Liver (tissue), 9 donors: ENCODE results near the gene ACOT6. TPM values are rescaled to one million over a fixed set of nuclear protein-coding genes. Genes with fewer than 3 reads are reported as not detected.
A peak's percentile ranks its signal among the peaks of the same experiment; 100 is the strongest.
"Not testable (repeated sequence)": the region's sequence is repeated elsewhere in the genome, so short reads cannot be mapped to it uniquely, and the experiment has no call there.

Source experiments
- DNase-seq: peaks from one replicate; pipeline ENCODE4 v3.0.0-alpha.2; 2017; ENCODE audit warnings: low spot score
- H3K27ac ChIP-seq, 2 donors: one replicate each; pipeline ENCODE4 v1.7.0; 2013; ENCODE audit warnings: inconsistent platforms in 2 of 2, low read length in 2 of 2, control low read depth in 1 of 2, low read depth in 1 of 2, mild to moderate bottlenecking in 1 of 2
- H3K27me3 ChIP-seq, 4 donors: one replicate each; pipeline versions ENCODE4 v1.6.1 to v1.7.0; 2013; ENCODE audit warnings: low read length in 3 of 4, inconsistent platforms in 1 of 4, mild to moderate bottlenecking in 1 of 4, moderate library complexity in 1 of 4; ENCODE audit not compliant: control insufficient read depth in 4 of 4, insufficient read depth in 4 of 4
- H3K36me3 ChIP-seq, 4 donors: one replicate each; pipeline versions ENCODE4 v1.6.1 to v1.7.0; 2013; ENCODE audit warnings: low read length in 3 of 4, mild to moderate bottlenecking in 3 of 4, low read depth in 1 of 4, moderate library complexity in 1 of 4; ENCODE audit not compliant: control insufficient read depth in 4 of 4, insufficient read depth in 3 of 4
- H3K4me1 ChIP-seq, 4 donors: one replicate each; pipeline versions ENCODE4 v1.6.1 to v1.7.0; 2013; ENCODE audit warnings: low read length in 3 of 4, mild to moderate bottlenecking in 3 of 4, moderate library complexity in 1 of 4; ENCODE audit not compliant: control insufficient read depth in 4 of 4, insufficient read depth in 4 of 4
- H3K4me3 ChIP-seq, 3 donors: one replicate each; pipeline versions ENCODE4 v1.6.1 to v1.7.0; 2013; ENCODE audit warnings: low read length in 3 of 3, control low read depth in 1 of 3, low read depth in 1 of 3, mild to moderate bottlenecking in 1 of 3
- H3K9ac ChIP-seq, 2 donors: one replicate each; pipeline ENCODE4 v1.7.0; 2013; ENCODE audit warnings: low read length in 2 of 2, mild to moderate bottlenecking in 2 of 2, moderate library complexity in 2 of 2, control low read depth in 1 of 2, low read depth in 1 of 2
- H3K9me3 ChIP-seq, 4 donors: one replicate each; pipeline versions ENCODE4 v1.6.1 to v1.7.0; 2013; ENCODE audit warnings: low read length in 3 of 4; ENCODE audit not compliant: control insufficient read depth in 4 of 4
- FOXA2 ChIP-seq: IDR thresholded peaks from 2 replicates; pipeline ENCODE4 v1.6.1; 2016; ENCODE audit warnings: antibody characterized with exemption
- GABPA ChIP-seq, 2 donors: IDR thresholded peaks in 1 of 2; conservative IDR thresholded peaks in 1 of 2; 2 replicates each; pipeline ENCODE4 v1.6.1; 2016; ENCODE audit warnings: antibody characterized with exemption in 2 of 2, mild to moderate bottlenecking in 1 of 2, moderate library complexity in 1 of 2
- HNF4A ChIP-seq, 2 donors: conservative IDR thresholded peaks; 2 replicates each; pipeline ENCODE4 v1.6.1; 2016; ENCODE audit warnings: antibody characterized with exemption in 2 of 2, mild to moderate bottlenecking in 2 of 2
- HNF4G ChIP-seq: IDR thresholded peaks from 2 replicates; pipeline ENCODE4 v1.6.1; 2016; ENCODE audit warnings: antibody characterized with exemption
- JUND ChIP-seq, 2 donors: IDR thresholded peaks; 2 replicates each; pipeline ENCODE4 v1.6.1; 2016; ENCODE audit warnings: antibody characterized with exemption in 2 of 2
- RAD21 ChIP-seq, 2 donors: IDR thresholded peaks; 2 replicates each; pipeline ENCODE4 v1.6.1; 2016; ENCODE audit warnings: antibody characterized with exemption in 2 of 2, mild to moderate bottlenecking in 2 of 2
- RXRA ChIP-seq, 2 donors: IDR thresholded peaks; 2 replicates each; pipeline ENCODE4 v1.6.1; 2017 to 2018; ENCODE audit warnings: antibody characterized with exemption in 2 of 2, mild to moderate bottlenecking in 1 of 2
- SP1 ChIP-seq: IDR thresholded peaks from 2 replicates; pipeline ENCODE4 v1.6.1; 2018; ENCODE audit warnings: antibody characterized with exemption, mild to moderate bottlenecking
- TAF1 ChIP-seq: conservative IDR thresholded peaks from 2 replicates; pipeline ENCODE4 v1.6.1; 2016; ENCODE audit warnings: antibody characterized with exemption, mild to moderate bottlenecking
- YY1 ChIP-seq: IDR thresholded peaks from 2 replicates; pipeline ENCODE4 v1.6.1; 2016; ENCODE audit warnings: antibody characterized with exemption, mild to moderate bottlenecking
- WGBS: extraction: QIAGEN DNeasy Blood & Tissue Kit; methylation state at CpG from one replicate; pipeline ENCODE4 v1.1.7; 2013; 5-methylcytosine and 5-hydroxymethylcytosine counted together
- polyA plus RNA-seq, 2 donors: library from polyadenylated mRNA; stranded (reverse) in 1 of 2; unstranded in 1 of 2; fragments of 200-250 nt in 1 of 2; fragments of >200 nt in 1 of 2; fragmentation: Nextera tagmentation in 1 of 2; extraction: Ambion mirVana in 1 of 2; gene quantifications; one replicate each; pipeline versions ENCODE4 v1.2.1 to v1.2.3, GENCODE V29; 2013 to 2015
- total RNA-seq, 2 donors: library from RNA; depleted of rRNA; stranded (reverse); fragments of >200 nt; gene quantifications; one replicate each; pipeline ENCODE4 v1.2.3, GENCODE V29; 2014
- TF ChIP-seq, protein P1 (sequence below): IDR thresholded peaks from 2 replicates; pipeline ENCODE4 v1.6.1; 2016; ENCODE audit warnings: antibody characterized with exemption, mild to moderate bottlenecking
- TF ChIP-seq, protein P2 (sequence below): IDR thresholded peaks from 2 replicates; pipeline ENCODE4 v1.6.1; 2016; ENCODE audit warnings: antibody characterized with exemption
- TF ChIP-seq, protein P3 (sequence below): IDR thresholded peaks from 2 replicates; pipeline ENCODE4 v1.6.1; 2016; ENCODE audit warnings: antibody characterized with exemption
- TF ChIP-seq, protein P4 (sequence below): IDR thresholded peaks from 2 replicates; pipeline ENCODE4 v1.6.1; 2016; ENCODE audit warnings: antibody characterized with exemption
- donor health status: healthy.
- donor health status: healthy.
- donor health status: healthy.
- donor health status: healthy.
- donor health status: healthy.

The ACOT6 gene
- total and polyA plus RNA-seq, 4 donors = 0.65 to 1.1 (median 1.1) TPM; not detected in 1

DNA sequence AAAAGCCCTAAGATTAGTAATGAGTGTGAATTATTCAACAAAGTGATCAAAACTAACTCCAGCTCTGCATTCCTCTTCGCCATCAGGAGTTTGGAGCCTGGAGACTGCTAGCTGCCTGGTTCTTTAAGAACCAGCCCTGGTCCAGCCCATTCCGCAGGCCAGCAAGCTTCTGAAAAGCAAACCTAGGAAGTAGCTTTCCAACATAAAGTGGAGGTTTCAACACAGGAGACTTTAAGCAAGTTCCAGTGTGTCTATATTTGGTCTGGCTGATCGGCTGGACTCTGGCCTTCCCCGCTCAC is 43.5 kb upstream of the ACOT6 start:
- Histone ChIP-seq H3K4me3 (peak overlapping the region; percentile 37 to 82 (median 65)), H3K27ac (peak overlapping the region; percentile 89 to 98), H3K9ac (peak overlapping the region; percentile 87 to 92), H3K4me1 (peaks cover 2 to 26% (median 6%) of the 10 kb centered on the region in 4 donors)
- WGBS = 6% methylated on average over 4 of the region's 4 CpGs
- H3K36me3 ChIP-seq, H3K27me3 ChIP-seq, DNase-seq, H3K9me3 ChIP-seq: not testable (repeated sequence)
- TF ChIP-seq JUND (IDR thresholded peaks at IDR 0.05) (peak in 1 of 2 donors; percentile 34), HNF4A (conservative IDR thresholded peaks at IDR 0.05) (peak; percentile 89 to 94), FOXA2 (peak; percentile 4), TAF1 (peak; percentile 97), HNF4G (peak; percentile 93), GABPA (IDR thresholded peaks at IDR 0.05 in 1 of 2, conservative IDR thresholded peaks at IDR 0.05 in 1 of 2) (peak in 1 of 2 donors; percentile 17), RAD21 (IDR thresholded peaks at IDR 0.05) (peak in 1 of 2 donors; percentile 51)
- TF ChIP-seq, protein P1, sequence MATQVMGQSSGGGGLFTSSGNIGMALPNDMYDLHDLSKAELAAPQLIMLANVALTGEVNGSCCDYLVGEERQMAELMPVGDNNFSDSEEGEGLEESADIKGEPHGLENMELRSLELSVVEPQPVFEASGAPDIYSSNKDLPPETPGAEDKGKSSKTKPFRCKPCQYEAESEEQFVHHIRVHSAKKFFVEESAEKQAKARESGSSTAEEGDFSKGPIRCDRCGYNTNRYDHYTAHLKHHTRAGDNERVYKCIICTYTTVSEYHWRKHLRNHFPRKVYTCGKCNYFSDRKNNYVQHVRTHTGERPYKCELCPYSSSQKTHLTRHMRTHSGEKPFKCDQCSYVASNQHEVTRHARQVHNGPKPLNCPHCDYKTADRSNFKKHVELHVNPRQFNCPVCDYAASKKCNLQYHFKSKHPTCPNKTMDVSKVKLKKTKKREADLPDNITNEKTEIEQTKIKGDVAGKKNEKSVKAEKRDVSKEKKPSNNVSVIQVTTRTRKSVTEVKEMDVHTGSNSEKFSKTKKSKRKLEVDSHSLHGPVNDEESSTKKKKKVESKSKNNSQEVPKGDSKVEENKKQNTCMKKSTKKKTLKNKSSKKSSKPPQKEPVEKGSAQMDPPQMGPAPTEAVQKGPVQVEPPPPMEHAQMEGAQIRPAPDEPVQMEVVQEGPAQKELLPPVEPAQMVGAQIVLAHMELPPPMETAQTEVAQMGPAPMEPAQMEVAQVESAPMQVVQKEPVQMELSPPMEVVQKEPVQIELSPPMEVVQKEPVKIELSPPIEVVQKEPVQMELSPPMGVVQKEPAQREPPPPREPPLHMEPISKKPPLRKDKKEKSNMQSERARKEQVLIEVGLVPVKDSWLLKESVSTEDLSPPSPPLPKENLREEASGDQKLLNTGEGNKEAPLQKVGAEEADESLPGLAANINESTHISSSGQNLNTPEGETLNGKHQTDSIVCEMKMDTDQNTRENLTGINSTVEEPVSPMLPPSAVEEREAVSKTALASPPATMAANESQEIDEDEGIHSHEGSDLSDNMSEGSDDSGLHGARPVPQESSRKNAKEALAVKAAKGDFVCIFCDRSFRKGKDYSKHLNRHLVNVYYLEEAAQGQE = peak; percentile 95
- TF ChIP-seq, protein P2, sequence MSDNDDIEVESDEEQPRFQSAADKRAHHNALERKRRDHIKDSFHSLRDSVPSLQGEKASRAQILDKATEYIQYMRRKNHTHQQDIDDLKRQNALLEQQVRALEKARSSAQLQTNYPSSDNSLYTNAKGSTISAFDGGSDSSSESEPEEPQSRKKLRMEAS = peak; percentile 56
- TF ChIP-seq, protein P3, sequence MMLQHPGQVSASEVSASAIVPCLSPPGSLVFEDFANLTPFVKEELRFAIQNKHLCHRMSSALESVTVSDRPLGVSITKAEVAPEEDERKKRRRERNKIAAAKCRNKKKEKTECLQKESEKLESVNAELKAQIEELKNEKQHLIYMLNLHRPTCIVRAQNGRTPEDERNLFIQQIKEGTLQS = peak; percentile 41

DNA sequence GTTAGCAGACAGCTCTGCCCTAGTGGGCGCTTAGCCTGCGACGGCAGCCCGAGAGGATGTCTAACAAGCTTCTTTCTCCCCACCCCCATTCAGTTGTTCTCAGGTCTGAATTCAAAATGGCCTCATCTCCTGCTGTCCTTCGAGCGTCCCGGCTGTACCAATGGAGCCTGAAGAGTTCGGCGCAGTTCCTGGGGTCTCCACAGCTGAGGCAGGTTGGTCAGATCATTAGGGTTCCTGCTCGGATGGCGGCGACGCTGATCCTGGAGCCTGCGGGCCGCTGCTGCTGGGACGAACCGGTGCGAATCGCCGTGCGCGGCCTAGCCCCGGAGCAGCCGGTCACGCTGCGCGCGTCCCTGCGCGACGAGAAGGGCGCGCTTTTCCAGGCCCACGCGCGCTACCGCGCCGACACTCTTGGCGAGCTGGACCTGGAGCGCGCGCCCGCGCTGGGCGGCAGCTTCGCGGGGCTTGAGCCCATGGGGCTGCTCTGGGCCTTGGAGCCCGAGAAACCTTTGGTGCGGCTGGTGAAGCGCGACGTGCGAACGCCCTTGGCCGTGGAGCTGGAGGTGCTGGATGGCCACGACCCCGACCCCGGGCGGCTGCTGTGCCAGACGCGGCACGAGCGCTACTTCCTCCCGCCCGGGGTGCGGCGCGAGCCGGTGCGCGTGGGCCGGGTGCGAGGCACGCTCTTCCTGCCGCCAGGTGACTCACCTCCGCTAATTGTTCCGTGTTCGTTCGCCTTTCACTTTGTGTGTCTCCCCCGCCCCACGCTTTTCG is 42.9 kb upstream of the ACOT6 start, which contains the start of gene ACOT2:
Gene ACOT2, plus strand, starts transcription at position 29 of the 774 bp plus-strand sequence. Its CDS starts 28 bp downstream, at position 57.
- DNase-seq = peak; percentile 65
- H3K9ac ChIP-seq = peak within 1 kb of the TSS; percentile 91 to 92
- not testable (repeated sequence) for H3K9me3 ChIP-seq, H3K27me3 ChIP-seq, H3K36me3 ChIP-seq
- peaks cover 2 to 26% (median 6%) of the 10 kb centered on the region in 4 donors for H3K4me1 ChIP-seq
- H3K4me3 ChIP-seq = peak within 1 kb of the TSS; percentile 37 to 82 (median 65)
- TF ChIP-seq SP1 = peak; percentile 95
- TF ChIP-seq, protein P2 = peak; percentile 9
- peak in 1 of 2 donors; percentile 45 for TF ChIP-seq RAD21 (IDR thresholded peaks at IDR 0.05)
- TF ChIP-seq, protein P1 = peak; percentile 90
- TF ChIP-seq RXRA (IDR thresholded peaks at IDR 0.05) = peak; percentile 81 to 86
- TF ChIP-seq TAF1 = peak; percentile 92
- TF ChIP-seq YY1 = peak; percentile 98
- TF ChIP-seq, protein P4, sequence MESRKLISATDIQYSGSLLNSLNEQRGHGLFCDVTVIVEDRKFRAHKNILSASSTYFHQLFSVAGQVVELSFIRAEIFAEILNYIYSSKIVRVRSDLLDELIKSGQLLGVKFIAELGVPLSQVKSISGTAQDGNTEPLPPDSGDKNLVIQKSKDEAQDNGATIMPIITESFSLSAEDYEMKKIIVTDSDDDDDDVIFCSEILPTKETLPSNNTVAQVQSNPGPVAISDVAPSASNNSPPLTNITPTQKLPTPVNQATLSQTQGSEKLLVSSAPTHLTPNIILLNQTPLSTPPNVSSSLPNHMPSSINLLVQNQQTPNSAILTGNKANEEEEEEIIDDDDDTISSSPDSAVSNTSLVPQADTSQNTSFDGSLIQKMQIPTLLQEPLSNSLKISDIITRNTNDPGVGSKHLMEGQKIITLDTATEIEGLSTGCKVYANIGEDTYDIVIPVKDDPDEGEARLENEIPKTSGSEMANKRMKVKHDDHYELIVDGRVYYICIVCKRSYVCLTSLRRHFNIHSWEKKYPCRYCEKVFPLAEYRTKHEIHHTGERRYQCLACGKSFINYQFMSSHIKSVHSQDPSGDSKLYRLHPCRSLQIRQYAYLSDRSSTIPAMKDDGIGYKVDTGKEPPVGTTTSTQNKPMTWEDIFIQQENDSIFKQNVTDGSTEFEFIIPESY = peak; percentile 56
- under 1% methylated on average over 83 of the region's 83 CpGs for WGBS
- peak within 1 kb of the TSS; percentile 89 to 98 for H3K27ac ChIP-seq
